Mesenchymal stem cell (in vitro differentiated cells and primary cell): ENCODE measurements around the gene LIX1L.
A peak's percentile ranks its signal among the peaks of the same experiment; 100 is the strongest.

Experiments
- DNase-seq: peaks from one replicate; pipeline ENCODE4 v3.0.0-alpha.2; 2013
- H2AFZ ChIP-seq: one replicate; pipeline ENCODE4 v1.6.1; 2013; ENCODE audit warnings: low read depth, mild to moderate bottlenecking, control low read depth, inconsistent platforms, low read length, moderate library complexity
- H2AK5ac ChIP-seq: 2 replicates; pipeline ENCODE4 v1.6.1; 2013; ENCODE audit warnings: low read length, moderate library complexity, mild to moderate bottlenecking, inconsistent platforms; ENCODE audit not compliant: severe bottlenecking
- H2BK120ac ChIP-seq: one replicate; pipeline ENCODE4 v1.6.1; 2013; ENCODE audit warnings: low read depth, mild to moderate bottlenecking, inconsistent platforms, low read length, moderate library complexity
- H2BK12ac ChIP-seq, 2 experiments: one replicate each; pipeline ENCODE4 v1.6.1; 2013; ENCODE audit warnings: inconsistent platforms in 2 of 2, low read length in 2 of 2, mild to moderate bottlenecking in 2 of 2, moderate library complexity in 2 of 2, control low read depth in 1 of 2
- H2BK15ac ChIP-seq: one replicate; pipeline ENCODE4 v1.6.1; 2013; ENCODE audit warnings: mild to moderate bottlenecking, low read depth, inconsistent platforms; ENCODE audit not compliant: poor library complexity, severe bottlenecking
- H2BK5ac ChIP-seq: 2 replicates; pipeline ENCODE4 v1.6.1; 2013; ENCODE audit warnings: low read depth, mild to moderate bottlenecking, low read length, control low read depth, inconsistent platforms; ENCODE audit not compliant: poor library complexity, severe bottlenecking
- H3K14ac ChIP-seq, 2 experiments: one replicate each; pipeline ENCODE4 v1.6.1; 2013; ENCODE audit warnings: inconsistent platforms in 2 of 2, low read length in 2 of 2, control low read depth in 1 of 2, mild to moderate bottlenecking in 1 of 2, moderate library complexity in 1 of 2
- H3K18ac ChIP-seq, 2 experiments: one replicate each; pipeline ENCODE4 v1.6.1; 2013; ENCODE audit warnings: inconsistent platforms in 2 of 2, low read length in 2 of 2, control low read depth in 1 of 2, low read depth in 1 of 2, mild to moderate bottlenecking in 1 of 2
- H3K23ac ChIP-seq, 2 experiments: one replicate each; pipeline ENCODE4 v1.6.1; 2013; ENCODE audit warnings: inconsistent platforms in 2 of 2, low read length in 2 of 2, mild to moderate bottlenecking in 2 of 2, moderate library complexity in 2 of 2, control low read depth in 1 of 2
- H3K27ac ChIP-seq: 2 replicates; pipeline ENCODE4 v1.5.1; 2013; ENCODE audit warnings: mild to moderate bottlenecking, moderate library complexity, low read length, control low read depth, inconsistent platforms; ENCODE audit not compliant: poor library complexity, severe bottlenecking
- H3K27me3 ChIP-seq, 2 experiments: 2 replicates each; pipeline versions ENCODE4 v1.6.1 to v1.7.0; 2013; ENCODE audit warnings: low read length in 2 of 2, mild to moderate bottlenecking in 2 of 2, moderate library complexity in 2 of 2, control low read depth in 1 of 2, inconsistent platforms in 1 of 2; ENCODE audit not compliant: control insufficient read depth in 1 of 2, insufficient read depth in 1 of 2
- H3K36me3 ChIP-seq, 2 experiments: 2 replicates each; pipeline versions ENCODE4 v1.6.1 to v1.7.0; 2013; ENCODE audit warnings: low read length in 2 of 2, control low read depth in 1 of 2, inconsistent platforms in 1 of 2, low read depth in 1 of 2, mild to moderate bottlenecking in 1 of 2; ENCODE audit not compliant: insufficient read depth in 2 of 2, control insufficient read depth in 1 of 2
- H3K4ac ChIP-seq, 2 experiments: one replicate each; pipeline ENCODE4 v1.6.1; 2013; ENCODE audit warnings: inconsistent platforms in 2 of 2, low read length in 2 of 2, mild to moderate bottlenecking in 2 of 2, moderate library complexity in 2 of 2, control low read depth in 1 of 2, low read depth in 1 of 2
- H3K4me1 ChIP-seq: 2 replicates; pipeline ENCODE4 v1.6.1; 2013; ENCODE audit warnings: low read depth, low read length, control low read depth; ENCODE audit not compliant: control insufficient read depth, insufficient read depth
- H3K4me2 ChIP-seq: 2 replicates; pipeline ENCODE4 v1.6.1; 2013; ENCODE audit warnings: low read length, mild to moderate bottlenecking, inconsistent platforms; ENCODE audit not compliant: poor library complexity, severe bottlenecking
- H3K4me3 ChIP-seq, 2 experiments: 2 replicates each; pipeline versions ENCODE4 v1.5.1 to v1.7.0; 2013; ENCODE audit warnings: low read length in 2 of 2, mild to moderate bottlenecking in 2 of 2, control low read depth in 1 of 2, low read depth in 1 of 2; ENCODE audit not compliant: insufficient read depth in 1 of 2
- H3K79me1 ChIP-seq: replicated peaks from 2 replicates; pipeline ENCODE4 v1.6.1; 2013; ENCODE audit warnings: mild to moderate bottlenecking, control low read depth, low read length, inconsistent platforms; ENCODE audit not compliant: poor library complexity, severe bottlenecking
- H3K9ac ChIP-seq: 2 replicates; pipeline ENCODE4 v1.7.0; 2013; ENCODE audit warnings: mild to moderate bottlenecking, low read length, moderate library complexity
- H3K9me3 ChIP-seq: 2 replicates; pipeline ENCODE4 v1.7.0; 2013; ENCODE audit warnings: mild to moderate bottlenecking, low read length; ENCODE audit not compliant: control insufficient read depth
- H4K8ac ChIP-seq: one replicate; pipeline ENCODE4 v1.6.1; 2013; ENCODE audit warnings: inconsistent platforms, mild to moderate bottlenecking, low read length, moderate library complexity
- H4K91ac ChIP-seq: one replicate; pipeline ENCODE4 v1.6.1; 2013; ENCODE audit warnings: mild to moderate bottlenecking, low read length, inconsistent platforms
- WGBS: methylation state at CpG from one replicate; pipeline ENCODE4 v1.1.7; 2013; ENCODE audit warnings: mixed read lengths; 5-methylcytosine and 5-hydroxymethylcytosine counted together

Gene LIX1L

GRCh38 chr1:145942871-145943270 lies 14.9 kb downstream of the LIX1L start:
- WGBS, result 93% methylated on average over 6 of the region's 6 CpGs

GRCh38 chr1:145942405-145942804 lies 15.4 kb downstream of the LIX1L start:
- Histone ChIP-seq H3K79me1 (peaks cover 14% of the 10 kb centered on the region), H3K18ac (no peak overlapping the region), H2AFZ (no peak overlapping the region), H3K9me3 (no peaks in the 10 kb centered on the region), H4K8ac (no peak overlapping the region), H3K4me3 (no peak overlapping the region), H3K23ac (no peak overlapping the region), H2BK12ac (no peak overlapping the region), H3K36me3 (peaks cover 9 to 46% of the 10 kb centered on the region in 2 experiments), H3K9ac (peak overlapping the region; percentile 70), H3K14ac (no peak overlapping the region), H3K4ac (no peak overlapping the region), H3K4me1 (no peaks in the 10 kb centered on the region), H2BK15ac (no peak overlapping the region), H2BK5ac (no peak overlapping the region), H4K91ac (no peak overlapping the region), H2BK120ac (no peak overlapping the region), H3K4me2 (no peak overlapping the region), H2AK5ac (no peak overlapping the region), H3K27me3 (no peaks in the 10 kb centered on the region), H3K27ac (no peak overlapping the region)
- no peak for DNase-seq
- 83% methylated on average over 4 of the region's 4 CpGs for WGBS

More at GRCh38 chr1:145942871-145943270, 14.9 kb downstream of the LIX1L start:
- Histone ChIP-seq H3K4me1 (no peaks in the 10 kb centered on the region), H3K9me3 (no peaks in the 10 kb centered on the region), H2BK5ac (no peak overlapping the region), H3K27me3 (no peaks in the 10 kb centered on the region), H3K14ac (no peak overlapping the region), H4K91ac (no peak overlapping the region), H3K4me3 (no peak overlapping the region), H3K4me2 (no peak overlapping the region), H2BK120ac (no peak overlapping the region), H2BK15ac (no peak overlapping the region), H3K36me3 (peaks cover 9 to 47% of the 10 kb centered on the region in 2 experiments), H2AK5ac (no peak overlapping the region), H3K18ac (no peak overlapping the region), H2BK12ac (no peak overlapping the region), H3K79me1 (peaks cover 16% of the 10 kb centered on the region), H4K8ac (no peak overlapping the region), H2AFZ (no peak overlapping the region), H3K9ac (peak overlapping the region; percentile 70), H3K27ac (no peak overlapping the region), H3K23ac (no peak overlapping the region), H3K4ac (no peak overlapping the region)
- no peak for DNase-seq

GRCh38 chr1:145937436-145937835 lies 20.4 kb downstream of the LIX1L start:
- no peak overlapping the region for H4K91ac ChIP-seq
- H3K27ac ChIP-seq, result no peak overlapping the region
- peaks cover 10 to 51% of the 10 kb centered on the region in 2 experiments for H3K36me3 ChIP-seq
- H3K9me3 ChIP-seq, result no peaks in the 10 kb centered on the region
- no peak overlapping the region for H3K4ac ChIP-seq
- WGBS, result 100% methylated on average over 1 of the region's 1 CpG
- H3K27me3 ChIP-seq, result no peaks in the 10 kb centered on the region
- no peak overlapping the region for H3K4me3 ChIP-seq
- H2BK12ac ChIP-seq, result no peak overlapping the region
- no peak overlapping the region for H2BK120ac ChIP-seq
- no peak overlapping the region for H4K8ac ChIP-seq
- peaks cover 7% of the 10 kb centered on the region for H3K79me1 ChIP-seq
- no peak overlapping the region for H3K14ac ChIP-seq
- no peak overlapping the region for H3K9ac ChIP-seq
- no peak overlapping the region for H3K4me2 ChIP-seq
- H3K4me1 ChIP-seq, result no peaks in the 10 kb centered on the region
- H2AFZ ChIP-seq, result no peak overlapping the region
- no peak overlapping the region for H3K23ac ChIP-seq
- no peak overlapping the region for H3K18ac ChIP-seq
- H2AK5ac ChIP-seq, result no peak overlapping the region
- DNase-seq, result no peak
- H2BK15ac ChIP-seq, result no peak overlapping the region
- H2BK5ac ChIP-seq, result no peak overlapping the region

- peaks cover 10 to 45% of the 10 kb centered on the region in 2 experiments for H3K36me3 ChIP-seq
- no peak overlapping the region for H3K4me2 ChIP-seq
- H3K9me3 ChIP-seq, result no peaks in the 10 kb centered on the region
- H2BK12ac ChIP-seq, result no peak overlapping the region
- H3K4me3 ChIP-seq, result no peak overlapping the region
- H3K27ac ChIP-seq, result no peak overlapping the region
- no peak overlapping the region for H2BK120ac ChIP-seq
- no peak overlapping the region for H4K91ac ChIP-seq
- no peak overlapping the region for H3K9ac ChIP-seq
- H2BK15ac ChIP-seq, result no peak overlapping the region
- H3K18ac ChIP-seq, result no peak overlapping the region
- no peak overlapping the region for H4K8ac ChIP-seq
- H3K79me1 ChIP-seq, result peaks cover 7% of the 10 kb centered on the region
- H3K27me3 ChIP-seq, result no peaks in the 10 kb centered on the region
- no peak overlapping the region for H3K4ac ChIP-seq
- H2AK5ac ChIP-seq, result no peak overlapping the region
- no peak overlapping the region for H2BK5ac ChIP-seq
- 100% methylated on average over 6 of the region's 8 CpGs for WGBS
- no peak overlapping the region for H3K14ac ChIP-seq
- no peaks in the 10 kb centered on the region for H3K4me1 ChIP-seq
- no peak overlapping the region for H2AFZ ChIP-seq
- no peak for DNase-seq
- no peak overlapping the region for H3K23ac ChIP-seq
Observed at GRCh38 chr1:145936247-145936646, 21.6 kb downstream of the LIX1L start.
